Body of pancreas (tissue), 4 donors: ENCODE data around the gene COL21A1. TPM values are rescaled to one million over a fixed set of nuclear protein-coding genes. Genes with fewer than 3 reads are reported as not detected.

ENCODE experiments used
- ATAC-seq: fragments of 150-250 bp; one replicate; pipeline ENCODE4 v1.9.1; 2016
- DNase-seq, 4 donors: peaks; one replicate each; pipeline ENCODE4 v3.0.0-alpha.2; 2019
- H3K27ac ChIP-seq, 4 donors: fragments of 200-600 bp; sonication (generic); 1 replicate in 3 of 4; 2 replicates in 1 of 4; pipeline versions ENCODE4 v1.5.1 to v1.6.1; 2016 to 2019; ENCODE audit warnings: mild to moderate bottlenecking in 1 of 4, mixed read lengths in 1 of 4, moderate library complexity in 1 of 4
- H3K27me3 ChIP-seq, 2 donors: fragments of 200-600 bp; sonication (generic); one replicate each; pipeline ENCODE4 v1.6.0; 2016; ENCODE audit warnings: mild to moderate bottlenecking in 1 of 2
- H3K36me3 ChIP-seq, 2 donors: fragments of 200-600 bp; sonication (generic); replicated peaks in 1 of 2; 2 replicates each; pipeline ENCODE4 v1.5.1; 2016; ENCODE audit warnings: low read depth in 2 of 2; ENCODE audit not compliant: insufficient read depth in 1 of 2
- H3K4me1 ChIP-seq: fragments of 200-600 bp; sonication (generic); one replicate; pipeline ENCODE4 v1.6.0; 2016
- H3K4me3 ChIP-seq, 2 donors: fragments of 200-600 bp; sonication (generic); 1 replicate in 1 of 2; 2 replicates in 1 of 2; pipeline ENCODE4 v1.5.1; 2016 to 2019
- H3K9me3 ChIP-seq, 3 donors: fragments of 200-600 bp; sonication (generic); 1 replicate in 2 of 3; 2 replicates in 1 of 3; pipeline ENCODE4 v1.5.1; 2016
- POLR2A ChIP-seq, 3 donors: fragments of 450-650 bp; IDR thresholded peaks; one replicate each; pipeline ENCODE4 v1.6.1; 2016; ENCODE audit warnings: antibody characterized with exemption in 3 of 3, mild to moderate bottlenecking in 2 of 3
- WGBS, 2 donors: methylation state at CpG; one replicate each; pipeline ENCODE4 v1.1.5; 2017; 5-methylcytosine and 5-hydroxymethylcytosine counted together
- intact Hi-C: fragments of 100-400 bp; cut with DNase I; formaldehyde crosslinking; loops from one replicate; pipeline ENCODE4 v1.15.1; 2023
- total RNA-seq, 2 donors: library from RNA; depleted of rRNA; stranded (reverse); fragments of >200 nt; gene quantifications; one replicate each; pipeline ENCODE4 v1.1.0, GENCODE V29; 2016
- TF ChIP-seq, protein P1 (sequence below), 7 experiments: fragments of 450-650 bp in 4 of 7; fragments of 200-600 bp in 3 of 7; sonication (generic) in 3 of 7; IDR thresholded peaks; one replicate each; pipeline ENCODE4 v1.5.1; 2016 to 2019; ENCODE audit warnings: antibody characterized with exemption in 7 of 7

COL21A1 gene
- total RNA-seq, 2 donors from 2014 or later = 1.3 to 4.2 TPM

DNA sequence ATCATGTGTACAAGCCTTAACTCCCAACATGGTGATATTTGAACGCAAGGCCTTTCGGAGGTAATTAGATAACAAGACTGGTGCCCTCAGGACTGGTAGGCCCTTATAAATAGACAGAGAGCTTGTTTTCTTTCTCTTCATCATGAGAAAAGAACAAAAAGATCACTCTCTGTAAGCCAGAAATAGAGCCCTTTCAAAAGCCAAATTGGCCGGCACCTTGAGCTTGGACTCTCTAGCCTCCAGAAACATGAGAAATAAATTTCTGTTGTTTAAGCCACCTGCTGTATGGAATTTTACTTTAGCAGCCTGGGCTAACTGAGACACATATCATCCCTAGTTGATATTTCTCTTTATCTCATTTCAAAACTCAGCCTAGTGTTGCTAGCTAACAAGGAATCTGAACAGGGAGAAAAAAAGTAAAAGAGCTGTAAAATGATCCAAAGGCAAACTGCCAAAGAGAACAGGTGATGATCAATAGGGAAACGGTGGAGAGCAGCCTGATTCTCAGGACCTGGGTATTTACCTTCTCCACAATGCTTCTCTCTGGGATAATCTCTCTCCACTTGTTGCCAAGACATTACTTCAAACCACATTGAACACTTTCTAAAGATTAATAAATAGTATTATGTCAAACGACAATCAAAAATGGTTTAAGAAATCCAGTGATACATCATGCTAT, 6.1 kb downstream of the COL21A1 start:
- H3K27ac ChIP-seq = no peak overlapping the region
- TF ChIP-seq, protein P1, sequence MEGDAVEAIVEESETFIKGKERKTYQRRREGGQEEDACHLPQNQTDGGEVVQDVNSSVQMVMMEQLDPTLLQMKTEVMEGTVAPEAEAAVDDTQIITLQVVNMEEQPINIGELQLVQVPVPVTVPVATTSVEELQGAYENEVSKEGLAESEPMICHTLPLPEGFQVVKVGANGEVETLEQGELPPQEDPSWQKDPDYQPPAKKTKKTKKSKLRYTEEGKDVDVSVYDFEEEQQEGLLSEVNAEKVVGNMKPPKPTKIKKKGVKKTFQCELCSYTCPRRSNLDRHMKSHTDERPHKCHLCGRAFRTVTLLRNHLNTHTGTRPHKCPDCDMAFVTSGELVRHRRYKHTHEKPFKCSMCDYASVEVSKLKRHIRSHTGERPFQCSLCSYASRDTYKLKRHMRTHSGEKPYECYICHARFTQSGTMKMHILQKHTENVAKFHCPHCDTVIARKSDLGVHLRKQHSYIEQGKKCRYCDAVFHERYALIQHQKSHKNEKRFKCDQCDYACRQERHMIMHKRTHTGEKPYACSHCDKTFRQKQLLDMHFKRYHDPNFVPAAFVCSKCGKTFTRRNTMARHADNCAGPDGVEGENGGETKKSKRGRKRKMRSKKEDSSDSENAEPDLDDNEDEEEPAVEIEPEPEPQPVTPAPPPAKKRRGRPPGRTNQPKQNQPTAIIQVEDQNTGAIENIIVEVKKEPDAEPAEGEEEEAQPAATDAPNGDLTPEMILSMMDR (IDR thresholded peaks at IDR 0.05) = no peak
- no peak for TF ChIP-seq POLR2A (IDR thresholded peaks at IDR 0.05)
- ATAC-seq = no peak
- H3K36me3 ChIP-seq = no peaks in the 10 kb centered on the region
- no peak overlapping the region for H3K4me3 ChIP-seq
- no peaks in the 10 kb centered on the region for H3K27me3 ChIP-seq
- no peaks in the 10 kb centered on the region for H3K9me3 ChIP-seq
- intact Hi-C loops = no loop called here
- no peak for DNase-seq
- WGBS, 2 donors = 54 to 56% methylated on average over 5 of the region's 5 CpGs
- H3K4me1 ChIP-seq = no peaks in the 10 kb centered on the region

DNA sequence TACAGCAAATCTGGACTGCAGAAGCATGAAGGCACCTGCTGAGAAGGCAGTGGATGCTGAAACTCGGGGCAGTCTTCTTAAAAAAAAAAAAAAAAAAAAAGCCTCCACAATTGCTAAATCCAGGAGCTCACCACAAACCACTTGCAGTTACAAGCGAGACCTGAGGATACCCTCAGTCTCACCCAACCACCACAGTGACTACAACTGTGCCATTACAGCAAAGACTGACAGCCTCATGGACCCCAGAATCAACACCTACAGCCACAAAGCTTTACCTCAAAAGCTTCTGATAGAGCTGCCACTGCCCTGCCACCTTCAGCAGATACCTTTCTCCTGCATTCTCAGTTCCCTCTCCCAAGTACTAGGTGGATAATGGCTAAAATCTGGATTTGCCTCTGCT, 9.0 kb downstream of the COL21A1 start:
- Histone ChIP-seq H3K27me3 (no peaks in the 10 kb centered on the region), H3K4me1 (no peaks in the 10 kb centered on the region), H3K9me3 (no peaks in the 10 kb centered on the region), H3K36me3 (no peaks in the 10 kb centered on the region), H3K4me3 (no peak overlapping the region), H3K27ac (no peak overlapping the region)
- ATAC-seq (no peak), DNase-seq (no peak)
- 56 to 64% methylated on average over 2 of the region's 2 CpGs for WGBS, 2 donors
- intact Hi-C loops = no loop called here
- no peak for TF ChIP-seq POLR2A (IDR thresholded peaks at IDR 0.05)
- TF ChIP-seq, protein P1 (IDR thresholded peaks at IDR 0.05) = no peak

DNA sequence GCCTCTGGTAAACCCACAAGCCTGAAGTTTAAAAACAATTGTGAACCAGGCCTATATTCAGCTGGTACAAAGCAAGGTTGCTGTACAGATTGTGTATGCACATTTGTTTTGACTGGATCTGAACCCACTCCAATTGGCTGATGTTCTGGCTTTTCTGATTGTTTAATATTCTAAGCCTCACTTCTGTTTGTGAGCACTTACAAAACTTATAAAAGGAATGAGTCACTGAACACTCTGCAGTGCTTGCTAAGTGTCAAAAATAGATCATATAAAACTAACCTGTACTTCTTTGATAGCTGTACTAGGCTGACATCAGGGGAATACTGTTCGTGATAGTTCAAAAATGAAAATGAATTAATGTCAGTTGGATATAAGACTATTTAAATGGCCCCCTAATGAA, 12.1 kb downstream of the COL21A1 start:
- no peak for DNase-seq
- H3K27me3 ChIP-seq = no peaks in the 10 kb centered on the region
- intact Hi-C loops = no loop called here
- no peak overlapping the region for H3K4me3 ChIP-seq
- no peak overlapping the region for H3K27ac ChIP-seq
- TF ChIP-seq, protein P1 (IDR thresholded peaks at IDR 0.05) = no peak
- TF ChIP-seq POLR2A (IDR thresholded peaks at IDR 0.05) = no peak
- H3K36me3 ChIP-seq = no peaks in the 10 kb centered on the region
- ATAC-seq = no peak
- no peaks in the 10 kb centered on the region for H3K4me1 ChIP-seq
- no peaks in the 10 kb centered on the region for H3K9me3 ChIP-seq
- whole genome bisulfite sequencing, 2 donors = 59 to 68% methylated on average over 1 of the region's 1 CpG

DNA sequence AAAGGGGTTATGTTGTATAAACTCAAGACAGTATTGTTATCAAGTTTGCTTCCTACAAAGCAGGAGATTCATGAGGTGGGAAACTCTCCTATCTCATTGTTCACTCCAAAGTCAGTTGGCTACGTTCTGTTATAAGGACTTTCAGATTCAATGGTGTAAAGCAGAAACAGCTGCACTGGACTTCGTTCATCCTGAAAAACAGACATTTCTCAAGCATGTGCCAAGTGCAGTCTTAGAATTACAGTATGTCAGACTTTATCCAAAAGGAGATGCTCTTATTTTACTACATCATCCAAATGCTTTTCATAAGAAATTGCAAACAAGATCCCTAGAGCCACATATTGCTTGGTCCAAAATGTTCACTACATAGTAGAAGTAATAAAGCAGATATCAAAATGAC, 14.9 kb downstream of the COL21A1 start:
- Histone ChIP-seq H3K36me3 (no peaks in the 10 kb centered on the region), H3K27ac (no peak overlapping the region), H3K9me3 (no peaks in the 10 kb centered on the region), H3K27me3 (no peaks in the 10 kb centered on the region), H3K4me3 (no peak overlapping the region), H3K4me1 (no peaks in the 10 kb centered on the region)
- 48 to 57% methylated on average over 2 of the region's 2 CpGs for WGBS, 2 donors
- TF ChIP-seq POLR2A (IDR thresholded peaks at IDR 0.05) = no peak
- TF ChIP-seq, protein P1 (IDR thresholded peaks at IDR 0.05) = no peak
- DNase-seq (no peak), ATAC-seq (no peak)
- intact Hi-C loops = no loop called here

DNA sequence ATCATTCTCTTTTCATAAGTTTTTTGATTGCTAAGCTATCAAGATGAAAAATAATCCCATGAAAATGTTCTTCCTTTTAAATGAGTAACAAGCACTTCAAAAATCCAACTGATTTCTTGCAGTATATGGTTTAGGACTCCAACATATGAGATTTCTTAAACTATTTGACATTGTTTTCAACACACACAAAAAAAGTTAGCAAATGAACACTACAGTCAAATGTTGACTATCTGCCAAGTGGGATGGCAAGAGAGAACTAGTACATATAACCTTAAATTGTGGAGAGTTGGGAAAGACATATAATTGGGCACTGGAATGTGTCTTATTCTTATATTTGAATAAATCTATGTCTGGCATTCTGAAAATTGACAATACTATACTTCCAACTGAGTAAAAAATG, 15.6 kb downstream of the COL21A1 start:
- TF ChIP-seq POLR2A (IDR thresholded peaks at IDR 0.05) = no peak
- TF ChIP-seq, protein P1 (IDR thresholded peaks at IDR 0.05) = no peak
- H3K27ac ChIP-seq = no peak overlapping the region
- no peaks in the 10 kb centered on the region for H3K4me1 ChIP-seq
- no peak for DNase-seq
- ATAC-seq = no peak
- no peaks in the 10 kb centered on the region for H3K9me3 ChIP-seq
- no peaks in the 10 kb centered on the region for H3K27me3 ChIP-seq
- intact Hi-C loops = no loop called here
- no peak overlapping the region for H3K4me3 ChIP-seq
- no peaks in the 10 kb centered on the region for H3K36me3 ChIP-seq
